MCF 10A (cell line): Measurements from ENCODE around the gene C1orf52. TPM values are rescaled to one million over a fixed set of nuclear protein-coding genes. Genes with fewer than 3 reads are reported as not detected.
A peak's percentile ranks its signal among the peaks of the same experiment; 100 is the strongest.

ENCODE experiments used
- BruUV-seq: library from RNA; stranded (reverse); fragments of 400-500 nt; replicated peaks from 2 replicates; lab custom pipeline; 2021; lab: Mats Ljungman, UMichigan
- CTCF ChIA-PET: fragments of 300-600 bp; sonication (Branson Sonifier 250); formaldehyde crosslinking; extraction: SDS; loops from one replicate; lab custom pipeline; 2021; ENCODE audit warnings: antibody characterized with exemption, inconsistent platforms; lab: Yijun Ruan, JAX
- POLR2A ChIA-PET: fragments of 300-600, 350-650 bp; sonication (Branson Sonifier 250); formaldehyde crosslinking; extraction: SDS; loops from one replicate; lab custom pipeline; 2020; ENCODE audit warnings: antibody characterized with exemption, inconsistent platforms; lab: Yijun Ruan, JAX
- DNase-seq: peaks from one replicate; pipeline ENCODE4 v3.0.0-alpha.2; 2018; ENCODE audit not compliant: unreplicated experiment
- H3K27ac Mint-ChIP-seq: one replicate; pipeline ENCODE4 v1.8.0; 2022; ENCODE audit warnings: mild to moderate bottlenecking, low read depth, mixed read lengths; ENCODE audit not compliant: unreplicated experiment
- H3K27me3 Mint-ChIP-seq: one replicate; pipeline ENCODE4 v1.8.0; 2022; ENCODE audit warnings: mixed read lengths; ENCODE audit not compliant: insufficient read depth, unreplicated experiment
- H3K36me3 Mint-ChIP-seq: one replicate; pipeline ENCODE4 v1.8.0; 2022; ENCODE audit warnings: mild to moderate bottlenecking, moderate library complexity, mixed read lengths; ENCODE audit not compliant: insufficient read depth, unreplicated experiment
- H3K4me1 Mint-ChIP-seq: one replicate; pipeline ENCODE4 v1.8.0; 2022; ENCODE audit warnings: mixed read lengths; ENCODE audit not compliant: insufficient read depth, unreplicated experiment
- H3K4me3 Mint-ChIP-seq: one replicate; pipeline ENCODE4 v1.8.0; 2022; ENCODE audit warnings: mild to moderate bottlenecking, moderate library complexity, mixed read lengths; ENCODE audit not compliant: unreplicated experiment
- H3K9me3 Mint-ChIP-seq: one replicate; pipeline ENCODE4 v1.8.0; 2022; ENCODE audit warnings: mixed read lengths; ENCODE audit not compliant: unreplicated experiment
- CTCF ChIP-seq: fragments of 200-600 bp; IDR thresholded peaks from one replicate; pipeline ENCODE4 v1.8.0; 2022; ENCODE audit warnings: antibody characterized with exemption, mild to moderate bottlenecking; ENCODE audit not compliant: unreplicated experiment
- intact Hi-C: fragments of 100-400 bp; cut with micrococcal nuclease; formaldehyde crosslinking; loops from 2 replicates; pipeline ENCODE4 v1.14.1; 2022
- total RNA-seq: library from RNA; stranded (reverse); gene quantifications from 2 replicates; pipeline ENCODE4 v1.2.3, GENCODE V29; 2022

The C1orf52 gene
- total RNA-seq, 1 experiment from 2014 or later = 31.7 TPM

- Mint-ChIP-seq H3K36me3 (peaks cover 33% of the 10 kb centered on the region), H3K27ac (no peak overlapping the region), H3K4me3 (peak overlapping the region; percentile 77), H3K4me1 (peaks cover 25% of the 10 kb centered on the region), H3K9me3 (no peaks in the 10 kb centered on the region), H3K27me3 (no peaks in the 10 kb centered on the region)
- ChIA-PET POLR2A (interaction anchor here (0.7 to 12.8 kb wide), 3 partner anchors 12 to 73 kb away, joined by 3 to 271 read pairs (median 131); partner anchors contain the start of gene C1orf52), CTCF (interaction anchor here (0.7 to 1.8 kb wide), 4 partner anchors 10 to 136 kb away, joined by 3 to 18 read pairs (median 4); partner anchors contain the start of gene C1orf52)
- no peak for TF ChIP-seq CTCF
- intact Hi-C loops = no loop called here
- BruUV-seq = no TSS peak
- DNase-seq = no peak
These were observed 13.9 kb upstream of the C1orf52 start for GRCh38 chr1:85273397-85273796.

GRCh38 chr1:85268801-85269585 is 9.5 kb upstream of the C1orf52 start:
- no peak overlapping the region for H3K4me3 Mint-ChIP-seq
- H3K27ac Mint-ChIP-seq = no peak overlapping the region
- intact Hi-C loops = no loop called here
- H3K4me1 Mint-ChIP-seq = peaks cover 26% of the 10 kb centered on the region
- ChIA-PET POLR2A (no interaction called here), CTCF (interaction anchor here (0.5 to 2.5 kb wide), 4 partner anchors 9 to 331 kb away, joined by 3 to 11 read pairs (median 7); partner anchors contain the start of gene C1orf52)
- no TSS peak for BruUV-seq
- no peaks in the 10 kb centered on the region for H3K27me3 Mint-ChIP-seq
- TF ChIP-seq CTCF = no peak
- DNase-seq = no peak
- peaks cover 77% of the 10 kb centered on the region for H3K36me3 Mint-ChIP-seq
- H3K9me3 Mint-ChIP-seq = no peaks in the 10 kb centered on the region

GRCh38 chr1:85267313-85267712 is 7.9 kb upstream of the C1orf52 start:
- Mint-ChIP-seq H3K27ac (no peak overlapping the region), H3K27me3 (no peaks in the 10 kb centered on the region), H3K9me3 (no peaks in the 10 kb centered on the region), H3K4me3 (no peak overlapping the region), H3K4me1 (peaks cover 14% of the 10 kb centered on the region), H3K36me3 (peaks cover 69% of the 10 kb centered on the region)
- TF ChIP-seq CTCF = no peak
- POLR2A ChIA-PET = interaction anchor here (1.8 kb wide), 1 partner anchor 9 kb away, joined by 8 read pairs; the partner anchor contains the start of gene BCL10
- no TSS peak for BruUV-seq
- intact Hi-C loops = no loop called here
- CTCF ChIA-PET = interaction anchor here (0.6 to 1.8 kb wide), 2 partner anchors 8 to 86 kb away, joined by 4 to 11 read pairs; partner anchors contain the start of gene C1orf52
- DNase-seq = no peak

- Mint-ChIP-seq H3K27ac (peak overlapping the region; percentile 40), H3K36me3 (peaks cover 67% of the 10 kb centered on the region), H3K9me3 (peaks cover 6% of the 10 kb centered on the region), H3K4me3 (no peak overlapping the region), H3K27me3 (no peaks in the 10 kb centered on the region), H3K4me1 (peaks cover 16% of the 10 kb centered on the region)
- intact Hi-C loops = no loop called here
- no peak for DNase-seq
- BruUV-seq = no TSS peak
- TF ChIP-seq CTCF = no peak
- ChIA-PET POLR2A (interaction anchor here (0.6 to 7.8 kb wide), 3 partner anchors 11 to 191 kb away, joined by 3 to 131 read pairs (median 3); partner anchors contain the start of gene BCL10), CTCF (interaction anchor here (1.0 to 2.7 kb wide), 5 partner anchors 9 to 320 kb away, joined by 3 to 8 read pairs (median 3); partner anchors contain the start of gene BCL10)
These were observed 4.7 kb upstream of the C1orf52 start for GRCh38 chr1:85264150-85264549.
